ENCODE data around the gene PLEKHA7. TPM values are rescaled to one million over a fixed set of nuclear protein-coding genes. Genes with fewer than 3 reads are reported as not detected.

Gene PLEKHA7
- total RNA-seq, 1 experiment from 2014 or later = 18.4 TPM

- ChIA-PET POLR2A (ENCODE audit: unreplicated experiment) (no interaction called here), CTCF (no interaction called here)
- H3K9me2 ChIP-seq (replicated peaks; ENCODE audit: low read length) = no peaks in the 10 kb centered on the region
Measured at GRCh38 chr11:16743478-16743877, 270.7 kb downstream of the PLEKHA7 start.

GRCh38 chr11:16741473-16741872 is 272.7 kb downstream of the PLEKHA7 start:
- ChIA-PET POLR2A (ENCODE audit: unreplicated experiment) (no interaction called here), CTCF (no interaction called here)
- H3K4me2 ChIP-seq (ENCODE audit: low read length) = peak overlapping the region; percentile 51
- peaks cover 22% of the 10 kb centered on the region for H3K36me3 ChIP-seq (ENCODE audit: low read depth, low read length)
- peak overlapping the region; percentile 31; the same call in 1 of the 2 replicates for H3K4me3 ChIP-seq (ENCODE audit: low read length)
- ATAC-seq (no peak), DNase-seq (no peak)
- H3K27ac ChIP-seq (ENCODE audit: low read length) = no peak overlapping the region
- BruUV-seq (replicated peaks) = no TSS peak
- no peaks in the 10 kb centered on the region for H3F3A ChIP-seq (ENCODE audit: low read length, unreplicated experiment)
- H3K79me2 ChIP-seq (ENCODE audit: low read length) = peaks cover 74% of the 10 kb centered on the region
- no peak overlapping the region for H3K9ac ChIP-seq (ENCODE audit: low read length)
- no peaks in the 10 kb centered on the region; the same call in 1 of the 2 replicates for H3K4me1 ChIP-seq (ENCODE audit: insufficient read depth, low read length)
- no peaks in the 10 kb centered on the region for H3K9me3 ChIP-seq (ENCODE audit: low read length)
- H2AFZ ChIP-seq (ENCODE audit: low read length) = no peak overlapping the region
- no peaks in the 10 kb centered on the region for H3K9me2 ChIP-seq (replicated peaks; ENCODE audit: low read length)
- H3K27me3 ChIP-seq (ENCODE audit: low read length) = no peaks in the 10 kb centered on the region
- TF ChIP-seq CTCF (conservative IDR thresholded peaks at IDR 0.05; ENCODE audit: low read depth, low read length) (no peak), EZH2 (IDR thresholded peaks at IDR 0.05; ENCODE audit: low read length, unreplicated experiment) (no peak), EZH2phosphoT487 (IDR thresholded peaks at IDR 0.05; ENCODE audit: borderline replicate concordance, low read length) (no peak)
- intact Hi-C loops (cut with micrococcal nuclease) = no loop called here
- H4K20me1 ChIP-seq (ENCODE audit: low read length) = peaks cover 30% of the 10 kb centered on the region

More at GRCh38 chr11:16743478-16743877, 270.7 kb downstream of the PLEKHA7 start:
- peaks cover 78% of the 10 kb centered on the region for H3K79me2 ChIP-seq (ENCODE audit: low read length)
- peaks cover 36% of the 10 kb centered on the region for H3K36me3 ChIP-seq (ENCODE audit: low read depth, low read length)
- ATAC-seq (no peak), DNase-seq (no peak)
- H3K9ac ChIP-seq (ENCODE audit: low read length) = no peak overlapping the region
- no peak overlapping the region for H2AFZ ChIP-seq (ENCODE audit: low read length)
- TF ChIP-seq CTCF (conservative IDR thresholded peaks at IDR 0.05; ENCODE audit: low read depth, low read length) = no peak
- TF ChIP-seq EZH2 (IDR thresholded peaks at IDR 0.05; ENCODE audit: low read length, unreplicated experiment) = no peak
- BruUV-seq (replicated peaks) = no TSS peak
- intact Hi-C loops (cut with micrococcal nuclease) = no loop called here
- no peaks in the 10 kb centered on the region for H3F3A ChIP-seq (ENCODE audit: low read length, unreplicated experiment)
- H4K20me1 ChIP-seq (ENCODE audit: low read length) = peaks cover 30% of the 10 kb centered on the region
- H3K9me3 ChIP-seq (ENCODE audit: low read length) = no peaks in the 10 kb centered on the region
- no peak overlapping the region for H3K4me3 ChIP-seq (ENCODE audit: low read length)
- no peak overlapping the region for H3K4me2 ChIP-seq (ENCODE audit: low read length)
- no peak overlapping the region for H3K27ac ChIP-seq (ENCODE audit: low read length)
- H3K4me1 ChIP-seq (ENCODE audit: insufficient read depth, low read length) = no peaks in the 10 kb centered on the region; the same call in 1 of the 2 replicates
- no peaks in the 10 kb centered on the region for H3K27me3 ChIP-seq (ENCODE audit: low read length)

DNA sequence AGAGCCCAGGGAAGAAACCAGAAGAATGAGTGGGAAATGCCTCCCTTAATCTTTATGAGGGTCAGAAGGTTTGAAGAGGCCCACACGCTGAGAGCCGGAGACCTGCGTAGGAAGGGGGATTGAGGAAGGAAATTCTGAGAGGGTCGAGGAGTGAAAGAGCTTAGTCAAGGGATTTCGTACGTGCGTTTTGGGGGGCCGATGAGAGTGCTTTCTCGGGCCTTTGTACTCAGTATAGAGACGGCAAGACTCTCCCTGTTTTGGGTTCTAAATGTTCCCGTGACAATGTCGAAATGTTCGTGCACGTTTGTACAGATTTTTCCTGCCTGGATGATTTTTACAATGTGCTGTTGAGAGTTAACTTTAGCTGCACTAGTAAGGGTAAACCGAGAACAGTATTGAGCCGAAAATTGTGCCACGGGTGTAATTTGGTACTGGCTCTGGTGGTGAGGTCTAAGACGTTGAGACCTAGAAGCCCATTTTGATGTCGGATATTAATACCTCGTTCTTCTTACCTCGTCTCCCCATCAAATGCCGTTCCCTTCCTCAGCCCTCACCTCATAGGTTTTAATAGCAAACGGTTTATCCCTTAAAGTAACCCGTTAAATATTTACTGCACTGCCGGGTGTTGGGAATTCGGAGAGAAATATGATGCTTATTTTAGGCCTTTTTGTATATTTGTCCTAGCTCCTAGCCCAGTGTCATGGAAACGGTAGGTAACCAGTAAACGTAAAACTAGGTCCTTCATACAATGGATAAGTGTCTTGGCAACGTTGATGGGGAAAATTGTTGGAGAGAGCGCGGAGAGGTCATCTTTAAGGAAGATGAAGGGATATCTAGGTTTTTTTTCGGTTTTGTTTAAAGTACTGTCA is 275.0 kb downstream of the PLEKHA7 start:
- no peaks in the 10 kb centered on the region for H3K9me3 ChIP-seq (ENCODE audit: low read length)
- intact Hi-C loops (cut with micrococcal nuclease) = no loop called here
- peak overlapping the region; percentile 64 for H3K27ac ChIP-seq (ENCODE audit: low read length)
- no peaks in the 10 kb centered on the region for H3F3A ChIP-seq (ENCODE audit: low read length, unreplicated experiment)
- H3K9me2 ChIP-seq (replicated peaks; ENCODE audit: low read length) = no peaks in the 10 kb centered on the region
- H3K4me2 ChIP-seq (ENCODE audit: low read length) = peak overlapping the region; percentile 91
- TSS peak; percentile 74 for BruUV-seq (replicated peaks)
- no peaks in the 10 kb centered on the region; the same call in 1 of the 2 replicates for H3K4me1 ChIP-seq (ENCODE audit: insufficient read depth, low read length)
- H4K20me1 ChIP-seq (ENCODE audit: low read length) = peaks cover 26% of the 10 kb centered on the region
- DNase-seq = peak; percentile 11
- H3K4me3 ChIP-seq (ENCODE audit: low read length) = peak overlapping the region; percentile 90
- 0 out of 2 replicates have a peak, but pooled peaks cover 3% of the 10 kb centered on the region for H3K36me3 ChIP-seq (ENCODE audit: low read depth, low read length)
- H3K9ac ChIP-seq (ENCODE audit: low read length) = peak overlapping the region; percentile 99
- ATAC-seq = no peak
- H3K27me3 ChIP-seq (ENCODE audit: low read length) = no peaks in the 10 kb centered on the region
- POLR2A ChIA-PET (ENCODE audit: unreplicated experiment) = no interaction called here
- TF ChIP-seq CTCF (conservative IDR thresholded peaks at IDR 0.05; ENCODE audit: low read depth, low read length) (no peak), EZH2 (IDR thresholded peaks at IDR 0.05; ENCODE audit: low read length, unreplicated experiment) (no peak), EZH2phosphoT487 (IDR thresholded peaks at IDR 0.05; ENCODE audit: borderline replicate concordance, low read length) (no peak)
- CTCF ChIA-PET = no interaction called here
- peaks cover 57% of the 10 kb centered on the region for H3K79me2 ChIP-seq (ENCODE audit: low read length)
- peak overlapping the region; percentile 72 for H2AFZ ChIP-seq (ENCODE audit: low read length)

All from PC-3 (cell line).